Gastroesophageal sphincter (tissue), 4 donors: ENCODE data around the gene MXI1. TPM values are rescaled to one million over a fixed set of nuclear protein-coding genes. Genes with fewer than 3 reads are reported as not detected.
A peak's percentile ranks its signal among the peaks of the same experiment; 100 is the strongest.

Experiments used
- ATAC-seq: fragments of 150-250 bp; one replicate; pipeline ENCODE4 v1.9.1; 2016; ENCODE audit warnings: mild to moderate bottlenecking, moderate library complexity
- H3K27ac ChIP-seq, 4 donors: fragments of 200-600 bp; sonication (generic) in 3 of 4; 1 replicate in 3 of 4; 2 replicates in 1 of 4; pipeline ENCODE4 v1.5.1; 2016 to 2019
- H3K27me3 ChIP-seq: fragments of 200-600 bp; sonication (generic); one replicate; pipeline ENCODE4 v1.5.1; 2019
- H3K36me3 ChIP-seq, 2 donors: fragments of 200-600 bp; sonication (generic); one replicate each; pipeline ENCODE4 v1.5.1; 2019; ENCODE audit warnings: control low read depth in 1 of 2
- H3K4me1 ChIP-seq, 3 donors: fragments of 200-600 bp; sonication (generic); 1 replicate in 2 of 3; 2 replicates in 1 of 3; pipeline ENCODE4 v1.5.1; 2016 to 2019; ENCODE audit warnings: control low read depth in 2 of 3
- H3K4me3 ChIP-seq, 2 donors: fragments of 200-600 bp; sonication (generic); one replicate each; pipeline ENCODE4 v1.5.1; 2019; ENCODE audit warnings: mild to moderate bottlenecking in 1 of 2, moderate library complexity in 1 of 2
- H3K9me3 ChIP-seq, 3 donors: fragments of 200-600 bp; sonication (generic); one replicate each; pipeline ENCODE4 v1.5.1; 2017 to 2019; ENCODE audit warnings: control low read depth in 2 of 3
- EP300 ChIP-seq: sonication (generic); formaldehyde crosslinking; IDR thresholded peaks from one replicate; pipeline ENCODE4 v1.6.1; 2017; ENCODE audit warnings: antibody characterized with exemption, mild to moderate bottlenecking
- POLR2A ChIP-seq, 2 donors: fragments of 450-650 bp; IDR thresholded peaks; one replicate each; pipeline ENCODE4 v1.6.1; 2017; ENCODE audit warnings: antibody characterized with exemption in 2 of 2, mild to moderate bottlenecking in 2 of 2, moderate library complexity in 1 of 2
- POLR2AphosphoS5 ChIP-seq: sonication (generic); formaldehyde crosslinking; IDR thresholded peaks from one replicate; pipeline ENCODE4 v1.6.1; 2017; ENCODE audit warnings: antibody characterized with exemption
- WGBS, 2 donors: methylation state at CpG; one replicate each; pipeline ENCODE4 v1.1.5; 2018; ENCODE audit warnings: low coverage in 1 of 2; 5-methylcytosine and 5-hydroxymethylcytosine counted together
- total RNA-seq, 4 donors: library from RNA; depleted of rRNA; stranded (reverse); fragments of >200 nt; gene quantifications; one replicate each; pipeline ENCODE4 v1.1.0, GENCODE V29; 2016
- TF ChIP-seq, protein P1 (sequence below), 4 experiments: fragments of 200-600 bp in 2 of 4; fragments of 450-650 bp in 2 of 4; sonication (generic) in 1 of 4; IDR thresholded peaks; one replicate each; pipeline ENCODE4 v1.5.1; 2017 to 2019; ENCODE audit warnings: antibody characterized with exemption in 4 of 4, mild to moderate bottlenecking in 2 of 4, moderate library complexity in 2 of 4

MXI1 gene
- total RNA-seq, 4 donors from 2014 or later: 103 to 279 (median 218) TPM

- WGBS, 2 donors: 61 to 84% methylated on average over 2 to 4 of the region's 4 CpGs
- Histone ChIP-seq H3K36me3 (no peaks in the 10 kb centered on the region), H3K27ac (peak overlapping the region; percentile 84 to 99 (median 86)), H3K9me3 (no peaks in the 10 kb centered on the region), H3K4me1 (peaks cover 23 to 100% (median 50%) of the 10 kb centered on the region in 3 donors), H3K4me3 (no peak overlapping the region), H3K27me3 (no peaks in the 10 kb centered on the region)
- TF ChIP-seq POLR2AphosphoS5: no peak
- no peak for TF ChIP-seq EP300
- no peak for TF ChIP-seq POLR2A (IDR thresholded peaks at IDR 0.05)
- TF ChIP-seq, protein P1, sequence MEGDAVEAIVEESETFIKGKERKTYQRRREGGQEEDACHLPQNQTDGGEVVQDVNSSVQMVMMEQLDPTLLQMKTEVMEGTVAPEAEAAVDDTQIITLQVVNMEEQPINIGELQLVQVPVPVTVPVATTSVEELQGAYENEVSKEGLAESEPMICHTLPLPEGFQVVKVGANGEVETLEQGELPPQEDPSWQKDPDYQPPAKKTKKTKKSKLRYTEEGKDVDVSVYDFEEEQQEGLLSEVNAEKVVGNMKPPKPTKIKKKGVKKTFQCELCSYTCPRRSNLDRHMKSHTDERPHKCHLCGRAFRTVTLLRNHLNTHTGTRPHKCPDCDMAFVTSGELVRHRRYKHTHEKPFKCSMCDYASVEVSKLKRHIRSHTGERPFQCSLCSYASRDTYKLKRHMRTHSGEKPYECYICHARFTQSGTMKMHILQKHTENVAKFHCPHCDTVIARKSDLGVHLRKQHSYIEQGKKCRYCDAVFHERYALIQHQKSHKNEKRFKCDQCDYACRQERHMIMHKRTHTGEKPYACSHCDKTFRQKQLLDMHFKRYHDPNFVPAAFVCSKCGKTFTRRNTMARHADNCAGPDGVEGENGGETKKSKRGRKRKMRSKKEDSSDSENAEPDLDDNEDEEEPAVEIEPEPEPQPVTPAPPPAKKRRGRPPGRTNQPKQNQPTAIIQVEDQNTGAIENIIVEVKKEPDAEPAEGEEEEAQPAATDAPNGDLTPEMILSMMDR (IDR thresholded peaks at IDR 0.05): no peak
- ATAC-seq: no peak
Measured at GRCh38 chr10:110265573-110266193, 58.3 kb downstream of the MXI1 start.

- no peaks in the 10 kb centered on the region for H3K36me3 ChIP-seq
- peaks cover 26 to 100% (median 41%) of the 10 kb centered on the region in 3 donors for H3K4me1 ChIP-seq
- H3K27me3 ChIP-seq: no peaks in the 10 kb centered on the region
- peak overlapping the region; percentile 84 to 99 (median 86) for H3K27ac ChIP-seq
- no peak for ATAC-seq
- no peaks in the 10 kb centered on the region for H3K9me3 ChIP-seq
- 100% methylated on average over 1 of the region's 1 CpG for WGBS, 2 donors
- no peak overlapping the region for H3K4me3 ChIP-seq
- TF ChIP-seq EP300: no peak
- TF ChIP-seq, protein P1 (IDR thresholded peaks at IDR 0.05): no peak
- no peak for TF ChIP-seq POLR2A (IDR thresholded peaks at IDR 0.05)
- no peak for TF ChIP-seq POLR2AphosphoS5
Measured at GRCh38 chr10:110267276-110267675, 59.9 kb downstream of the MXI1 start.

DNA sequence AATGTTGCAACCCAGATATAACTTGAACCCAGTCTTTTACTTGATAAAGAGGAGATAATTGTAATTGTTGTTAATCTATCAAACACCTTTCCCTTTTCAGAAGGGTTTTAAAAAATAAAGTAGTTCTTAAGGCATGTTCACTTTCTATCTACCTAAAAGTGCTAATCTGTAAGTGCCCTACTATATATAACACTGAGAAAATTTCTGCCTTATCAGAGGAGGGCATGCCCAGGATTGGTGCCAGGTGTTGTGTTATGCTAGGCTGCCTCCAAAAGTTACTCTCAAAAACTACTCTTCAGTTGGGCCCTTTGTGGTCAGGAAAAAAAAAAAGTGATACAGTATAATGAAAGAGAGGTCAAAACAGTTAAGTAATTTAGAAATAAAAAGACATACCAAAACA lies 61.0 kb downstream of the MXI1 start:
- peaks cover 29 to 100% (median 36%) of the 10 kb centered on the region in 3 donors for H3K4me1 ChIP-seq
- H3K27ac ChIP-seq: peak overlapping the region; percentile 83 to 86 (median 85)
- TF ChIP-seq EP300 (no peak), POLR2AphosphoS5 (no peak), POLR2A (IDR thresholded peaks at IDR 0.05) (no peak)
- TF ChIP-seq, protein P1 (IDR thresholded peaks at IDR 0.05): no peak
- H3K4me3 ChIP-seq: no peak overlapping the region
- no peaks in the 10 kb centered on the region for H3K27me3 ChIP-seq
- H3K9me3 ChIP-seq: no peaks in the 10 kb centered on the region
- H3K36me3 ChIP-seq: no peaks in the 10 kb centered on the region
- ATAC-seq: no peak

GRCh38 chr10:110268971-110269370 lies 61.6 kb downstream of the MXI1 start:
- no peak for ATAC-seq
- no peaks in the 10 kb centered on the region for H3K9me3 ChIP-seq
- no peak for TF ChIP-seq POLR2A (IDR thresholded peaks at IDR 0.05)
- TF ChIP-seq, protein P1 (IDR thresholded peaks at IDR 0.05): no peak
- no peak for TF ChIP-seq EP300
- TF ChIP-seq POLR2AphosphoS5: no peak
- no peaks in the 10 kb centered on the region for H3K36me3 ChIP-seq
- 39 to 41% methylated on average over 2 of the region's 2 CpGs for WGBS, 2 donors
- H3K27ac ChIP-seq: peak overlapping the region; percentile 83 to 86 (median 85)
- no peaks in the 10 kb centered on the region for H3K27me3 ChIP-seq
- H3K4me3 ChIP-seq: peak overlapping the region; percentile 30 to 32
- H3K4me1 ChIP-seq: peaks cover 31 to 100% (median 33%) of the 10 kb centered on the region in 3 donors
